K562 (cell line): ENCODE results near the gene PSRC1. TPM values are rescaled to one million over a fixed set of nuclear protein-coding genes. Genes with fewer than 3 reads are reported as not detected.

Source experiments
- ERF ChIP-seq: fragments of 450-650 bp; formaldehyde crosslinking; IDR thresholded peaks from 2 replicates; pipeline ENCODE4 v1.4.0; 2020; ENCODE audit warnings: mild to moderate bottlenecking, mixed read lengths
- ZNF384 ChIP-seq: IDR thresholded peaks from 2 replicates; pipeline ENCODE4 v1.6.1; 2012; ENCODE audit warnings: low read depth, low read length, improper control_type of control experiment
- ZNF79 ChIP-seq: fragments of 250-450 bp; sonication (Bioruptor Pico); IDR thresholded peaks from 2 replicates; pipeline ENCODE4 v1.4.0; 2020; ENCODE audit warnings: low read depth, mild to moderate bottlenecking, moderate library complexity
- ZZZ3 ChIP-seq: fragments of 450-650 bp; IDR thresholded peaks from 2 replicates; pipeline ENCODE4 v1.6.1; 2016; ENCODE audit warnings: antibody characterized with exemption, mild to moderate bottlenecking, moderate library complexity
- polyA plus RNA-seq, 8 experiments: library from polyadenylated mRNA; depleted of rRNA in 4 of 8; stranded (reverse) in 5 of 8; unstranded in 3 of 8; fragments of >200 nt; fragmentation: Nextera tagmentation in 2 of 8; fragmentation: Illumina TruSeq in 1 of 8; extraction: Ambion mirVana in 2 of 8; extraction: Trizol in 1 of 8; gene quantifications; 2 replicates each; pipeline versions ENCODE4 v1.2.1 to v1.2.3, GENCODE V29; 2011 to 2014; ENCODE audit warnings: inconsistent platforms in 1 of 8, missing spikeins in 1 of 8
- total RNA-seq, 7 experiments: library from RNA; depleted of rRNA in 6 of 7; stranded (reverse); fragments of >200 nt in 6 of 7; fragmentation: Illumina TruSeq in 2 of 7; extraction: Trizol in 2 of 7; gene quantifications; 2 replicates each; pipeline versions ENCODE4 v1.2.1 to v1.2.3, GENCODE V29; 2011 to 2021; ENCODE audit warnings: low replicate concordance in 1 of 7
- TF ChIP-seq, protein P1 (sequence below), 2 experiments: fragments of 450-650 bp in 1 of 2; IDR thresholded peaks; 2 replicates each; pipeline ENCODE4 v1.6.1; 2011 to 2017; ENCODE audit warnings: low read depth in 2 of 2, antibody characterized with exemption in 1 of 2, borderline replicate concordance in 1 of 2, low read length in 1 of 2, mild to moderate bottlenecking in 1 of 2, mixed read lengths in 1 of 2; ENCODE audit not compliant: control insufficient read depth in 1 of 2
- TF ChIP-seq, protein P2 (sequence below): fragments of 250-450 bp; sonication (Bioruptor Pico); IDR thresholded peaks from 2 replicates; pipeline ENCODE4 v1.8.0; 2022; ENCODE audit warnings: moderate library complexity, mild to moderate bottlenecking, inconsistent platforms

PSRC1 gene
- total and polyA plus RNA-seq, 9 of the 15 experiments (the other 6 are each of a cell fraction or from before 2014, with no cell fraction given): 6.5 to 65.2 (median 39.3) TPM

DNA sequence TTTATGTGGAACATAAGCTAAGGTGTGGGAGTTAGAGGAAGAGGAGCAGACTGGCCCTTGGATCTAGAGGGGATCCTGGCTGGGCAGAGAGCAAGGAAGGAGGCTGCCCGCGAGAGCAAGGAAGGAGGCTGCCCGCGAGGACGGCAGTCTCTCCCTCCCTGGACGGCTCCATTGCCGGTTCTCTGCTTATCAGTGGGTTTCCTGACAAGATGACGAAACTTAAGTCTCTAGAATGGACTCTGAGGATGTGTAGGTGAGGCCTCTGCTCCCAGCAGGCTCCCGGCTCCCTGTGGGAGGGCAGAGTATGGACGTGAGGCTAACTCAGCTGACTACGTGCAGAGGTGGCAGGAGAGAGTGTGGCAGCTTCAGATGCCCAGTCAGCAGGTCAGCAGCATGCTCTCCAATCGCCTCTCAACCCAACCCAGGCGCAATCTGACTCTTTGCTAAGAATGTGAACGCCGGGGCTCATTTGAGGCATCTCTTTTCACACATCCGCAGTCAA is 17.8 kb upstream of the PSRC1 start (continued):
- TF ChIP-seq, protein P1, sequence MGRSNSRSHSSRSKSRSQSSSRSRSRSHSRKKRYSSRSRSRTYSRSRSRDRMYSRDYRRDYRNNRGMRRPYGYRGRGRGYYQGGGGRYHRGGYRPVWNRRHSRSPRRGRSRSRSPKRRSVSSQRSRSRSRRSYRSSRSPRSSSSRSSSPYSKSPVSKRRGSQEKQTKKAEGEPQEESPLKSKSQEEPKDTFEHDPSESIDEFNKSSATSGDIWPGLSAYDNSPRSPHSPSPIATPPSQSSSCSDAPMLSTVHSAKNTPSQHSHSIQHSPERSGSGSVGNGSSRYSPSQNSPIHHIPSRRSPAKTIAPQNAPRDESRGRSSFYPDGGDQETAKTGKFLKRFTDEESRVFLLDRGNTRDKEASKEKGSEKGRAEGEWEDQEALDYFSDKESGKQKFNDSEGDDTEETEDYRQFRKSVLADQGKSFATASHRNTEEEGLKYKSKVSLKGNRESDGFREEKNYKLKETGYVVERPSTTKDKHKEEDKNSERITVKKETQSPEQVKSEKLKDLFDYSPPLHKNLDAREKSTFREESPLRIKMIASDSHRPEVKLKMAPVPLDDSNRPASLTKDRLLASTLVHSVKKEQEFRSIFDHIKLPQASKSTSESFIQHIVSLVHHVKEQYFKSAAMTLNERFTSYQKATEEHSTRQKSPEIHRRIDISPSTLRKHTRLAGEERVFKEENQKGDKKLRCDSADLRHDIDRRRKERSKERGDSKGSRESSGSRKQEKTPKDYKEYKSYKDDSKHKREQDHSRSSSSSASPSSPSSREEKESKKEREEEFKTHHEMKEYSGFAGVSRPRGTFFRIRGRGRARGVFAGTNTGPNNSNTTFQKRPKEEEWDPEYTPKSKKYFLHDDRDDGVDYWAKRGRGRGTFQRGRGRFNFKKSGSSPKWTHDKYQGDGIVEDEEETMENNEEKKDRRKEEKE (IDR thresholded peaks at IDR 0.05; ENCODE audit: borderline replicate concordance in 1 of 2, control insufficient read depth in 1 of 2, low read depth in 2 of 2, low read length in 1 of 2): no peak
- TF ChIP-seq, protein P2, sequence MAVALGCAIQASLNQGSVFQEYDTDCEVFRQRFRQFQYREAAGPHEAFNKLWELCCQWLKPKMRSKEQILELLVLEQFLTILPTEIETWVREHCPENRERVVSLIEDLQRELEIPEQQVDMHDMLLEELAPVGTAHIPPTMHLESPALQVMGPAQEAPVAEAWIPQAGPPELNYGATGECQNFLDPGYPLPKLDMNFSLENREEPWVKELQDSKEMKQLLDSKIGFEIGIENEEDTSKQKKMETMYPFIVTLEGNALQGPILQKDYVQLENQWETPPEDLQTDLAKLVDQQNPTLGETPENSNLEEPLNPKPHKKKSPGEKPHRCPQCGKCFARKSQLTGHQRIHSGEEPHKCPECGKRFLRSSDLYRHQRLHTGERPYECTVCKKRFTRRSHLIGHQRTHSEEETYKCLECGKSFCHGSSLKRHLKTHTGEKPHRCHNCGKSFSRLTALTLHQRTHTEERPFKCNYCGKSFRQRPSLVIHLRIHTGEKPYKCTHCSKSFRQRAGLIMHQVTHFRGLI (CRISPR knock-in tag): no peak
- TF ChIP-seq ERF: no peak
- no peak for TF ChIP-seq ZZZ3
- no peak for TF ChIP-seq ZNF79 (CRISPR knock-in tag)
- no peak for TF ChIP-seq ZNF384
- TF ChIP-seq, all 486 proteins: peak for 39
